Coronary artery (tissue), 2 donors: Measurements from ENCODE around the gene TUBAL3.
A peak's percentile ranks its signal among the peaks of the same experiment; 100 is the strongest.

Source experiments
- DNase-seq: peaks from one replicate; pipeline ENCODE4 v3.0.0-alpha.2; 2017; ENCODE audit warnings: low spot score
- H3K27ac ChIP-seq, 2 donors: fragments of 200-600 bp; sonication (generic); one replicate each; pipeline ENCODE4 v1.5.1; 2016 to 2019
- H3K4me3 ChIP-seq: fragments of 200-600 bp; sonication (generic); 2 replicates; pipeline ENCODE4 v1.5.1; 2016; ENCODE audit warnings: mild to moderate bottlenecking, moderate library complexity
- TF ChIP-seq, protein P1 (sequence below): fragments of 200-600 bp; sonication (generic); IDR thresholded peaks from one replicate; pipeline ENCODE4 v1.5.1; 2019; ENCODE audit warnings: antibody characterized with exemption

TUBAL3 gene

DNA sequence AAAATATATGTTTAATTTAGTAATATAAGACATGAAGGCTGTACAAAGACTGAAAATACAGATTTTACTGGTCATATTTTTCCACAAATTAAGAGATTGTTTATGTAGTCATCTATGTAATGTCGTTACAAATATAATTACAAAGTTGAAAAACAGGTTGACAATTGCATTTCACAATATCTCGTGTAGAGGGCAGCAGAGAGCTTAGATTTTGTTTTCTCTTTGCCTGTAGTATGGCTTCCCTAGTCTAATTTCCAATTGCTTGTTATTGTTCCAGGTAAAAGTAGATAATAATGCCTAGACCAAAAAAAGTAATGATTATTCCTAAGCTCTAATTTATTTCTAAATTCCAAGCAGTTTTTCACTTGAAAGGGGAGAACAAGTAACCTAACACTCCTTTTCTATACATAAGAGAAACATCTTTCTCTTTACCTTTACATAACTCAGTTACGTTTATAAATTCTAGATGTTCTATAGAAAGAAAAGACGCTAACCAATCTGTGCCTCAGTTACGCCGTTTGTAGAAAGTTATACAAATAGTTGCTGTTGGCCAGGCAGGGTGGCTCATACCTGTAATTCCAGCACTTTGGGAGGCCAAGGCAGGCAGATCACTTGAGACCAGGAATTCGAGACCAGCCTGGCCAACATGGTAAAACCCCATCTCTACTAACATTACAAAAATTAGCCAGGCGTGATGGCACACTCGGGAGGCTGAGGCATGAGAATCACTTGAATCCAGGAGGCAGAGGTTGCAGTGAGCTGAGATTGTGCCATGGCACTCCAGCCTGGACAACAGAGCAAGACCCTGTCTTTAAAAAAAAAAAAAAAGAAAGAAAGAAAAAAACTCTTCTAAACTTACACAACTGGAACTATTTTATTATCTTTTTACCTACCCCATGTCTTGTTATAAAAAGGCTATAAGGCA is 37.7 kb upstream of the TUBAL3 start:
- no peak for DNase-seq
- no peak overlapping the region for H3K27ac ChIP-seq
- no peak overlapping the region for H3K4me3 ChIP-seq
- TF ChIP-seq, protein P1, sequence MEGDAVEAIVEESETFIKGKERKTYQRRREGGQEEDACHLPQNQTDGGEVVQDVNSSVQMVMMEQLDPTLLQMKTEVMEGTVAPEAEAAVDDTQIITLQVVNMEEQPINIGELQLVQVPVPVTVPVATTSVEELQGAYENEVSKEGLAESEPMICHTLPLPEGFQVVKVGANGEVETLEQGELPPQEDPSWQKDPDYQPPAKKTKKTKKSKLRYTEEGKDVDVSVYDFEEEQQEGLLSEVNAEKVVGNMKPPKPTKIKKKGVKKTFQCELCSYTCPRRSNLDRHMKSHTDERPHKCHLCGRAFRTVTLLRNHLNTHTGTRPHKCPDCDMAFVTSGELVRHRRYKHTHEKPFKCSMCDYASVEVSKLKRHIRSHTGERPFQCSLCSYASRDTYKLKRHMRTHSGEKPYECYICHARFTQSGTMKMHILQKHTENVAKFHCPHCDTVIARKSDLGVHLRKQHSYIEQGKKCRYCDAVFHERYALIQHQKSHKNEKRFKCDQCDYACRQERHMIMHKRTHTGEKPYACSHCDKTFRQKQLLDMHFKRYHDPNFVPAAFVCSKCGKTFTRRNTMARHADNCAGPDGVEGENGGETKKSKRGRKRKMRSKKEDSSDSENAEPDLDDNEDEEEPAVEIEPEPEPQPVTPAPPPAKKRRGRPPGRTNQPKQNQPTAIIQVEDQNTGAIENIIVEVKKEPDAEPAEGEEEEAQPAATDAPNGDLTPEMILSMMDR: peak; percentile 46

DNA sequence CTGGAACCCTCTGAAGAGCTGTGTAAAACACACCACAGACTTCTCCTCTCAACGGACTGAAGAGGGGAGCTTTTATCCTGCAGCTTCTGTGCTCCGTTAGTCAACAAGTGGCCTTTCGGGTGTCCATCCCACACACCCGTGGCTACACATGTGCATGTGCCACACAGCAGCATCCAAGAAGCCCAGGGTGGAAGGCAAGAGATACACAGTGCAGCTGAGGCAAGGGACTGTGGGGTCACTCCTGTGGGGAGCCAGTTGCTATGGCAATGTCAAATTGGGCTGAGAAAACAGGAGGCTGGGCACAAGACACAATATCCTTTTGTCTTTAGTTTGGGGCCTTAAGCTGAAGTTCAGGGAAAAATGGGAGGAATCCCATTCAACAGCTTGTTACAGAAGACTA is 36.5 kb upstream of the TUBAL3 start:
- no peak overlapping the region for H3K27ac ChIP-seq
- no peak overlapping the region for H3K4me3 ChIP-seq
- DNase-seq: no peak
- TF ChIP-seq, protein P1: no peak

DNA sequence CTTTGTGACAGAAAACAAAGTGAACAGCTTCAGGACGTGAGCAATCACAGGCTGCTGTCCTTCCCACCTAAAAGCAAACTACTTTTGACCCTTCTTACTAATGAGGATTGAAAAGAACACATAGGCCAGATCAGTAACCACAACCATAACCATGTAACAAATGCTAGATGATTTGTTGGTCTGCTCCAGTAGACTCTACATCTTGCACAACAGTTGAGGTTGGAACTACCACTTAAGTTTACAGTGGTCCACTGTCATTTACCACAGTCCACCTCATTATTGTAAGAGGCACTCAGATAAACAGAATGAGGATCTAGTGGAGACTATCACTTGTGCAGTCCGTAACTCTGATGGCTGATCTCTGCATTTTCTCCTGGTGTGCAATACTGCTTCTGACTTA is 35.6 kb upstream of the TUBAL3 start:
- TF ChIP-seq, protein P1: no peak
- Histone ChIP-seq H3K27ac (no peak overlapping the region), H3K4me3 (no peak overlapping the region)
- DNase-seq: no peak

DNA sequence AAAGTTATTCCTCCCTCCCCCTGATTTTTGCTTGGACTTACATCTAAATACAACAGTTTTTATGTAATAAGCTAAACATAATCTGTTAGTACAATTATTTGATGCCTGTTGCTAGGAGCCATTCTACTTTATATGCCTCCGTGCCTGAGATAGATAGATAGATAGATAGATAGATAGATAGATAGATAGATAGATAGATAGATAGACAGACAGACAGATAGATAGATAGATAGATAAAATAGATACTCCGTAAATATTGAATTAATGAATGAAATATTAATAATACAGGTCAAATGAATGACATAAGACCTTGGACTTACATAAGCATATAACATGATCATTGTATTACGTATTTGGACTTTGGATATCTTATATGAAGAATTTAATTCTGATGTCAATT is 30.7 kb upstream of the TUBAL3 start:
- TF ChIP-seq, protein P1: no peak
- no peak overlapping the region for H3K4me3 ChIP-seq
- H3K27ac ChIP-seq: peak overlapping the region in 1 of 2 donors; percentile 21
- no peak for DNase-seq

DNA sequence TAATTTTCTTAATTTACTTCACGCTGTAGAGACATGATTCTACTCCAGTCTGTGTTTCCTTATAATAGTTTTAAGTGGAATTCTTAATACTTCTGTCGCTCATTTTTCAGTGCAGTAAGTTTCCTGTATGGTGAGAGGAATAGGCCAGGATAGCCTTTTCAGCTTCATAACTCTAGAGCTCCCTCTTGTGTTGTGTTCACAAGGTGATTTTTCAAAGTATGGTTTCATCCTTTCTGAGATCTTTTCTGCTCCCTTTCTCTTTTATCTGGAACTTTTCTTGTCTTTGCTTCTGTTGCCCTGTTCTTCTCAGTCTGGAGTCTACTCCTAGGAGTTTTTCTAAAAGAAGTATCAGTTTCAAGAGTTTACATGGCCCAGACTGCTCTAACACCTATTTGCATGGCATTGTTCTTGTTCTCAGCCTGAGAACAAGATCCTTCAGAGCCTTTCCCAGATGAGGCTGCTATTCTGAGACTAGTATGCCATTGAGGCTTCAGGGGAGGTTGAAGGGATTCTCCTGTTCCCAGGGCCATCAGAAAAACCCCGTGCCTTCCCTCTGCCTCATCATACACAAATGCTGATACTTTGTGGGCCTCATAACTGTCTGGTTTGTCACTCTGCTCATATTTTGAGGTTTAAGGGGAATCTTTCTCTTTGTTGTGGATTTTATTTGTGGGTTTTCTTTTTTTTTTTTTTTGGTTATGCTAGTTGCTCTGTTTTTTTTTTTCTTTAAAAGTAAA is 29.6 kb upstream of the TUBAL3 start:
- peak overlapping the region in 1 of 2 donors; percentile 71 for H3K27ac ChIP-seq
- no peak overlapping the region for H3K4me3 ChIP-seq
- TF ChIP-seq, protein P1: peak; percentile 43
- no peak for DNase-seq

DNA sequence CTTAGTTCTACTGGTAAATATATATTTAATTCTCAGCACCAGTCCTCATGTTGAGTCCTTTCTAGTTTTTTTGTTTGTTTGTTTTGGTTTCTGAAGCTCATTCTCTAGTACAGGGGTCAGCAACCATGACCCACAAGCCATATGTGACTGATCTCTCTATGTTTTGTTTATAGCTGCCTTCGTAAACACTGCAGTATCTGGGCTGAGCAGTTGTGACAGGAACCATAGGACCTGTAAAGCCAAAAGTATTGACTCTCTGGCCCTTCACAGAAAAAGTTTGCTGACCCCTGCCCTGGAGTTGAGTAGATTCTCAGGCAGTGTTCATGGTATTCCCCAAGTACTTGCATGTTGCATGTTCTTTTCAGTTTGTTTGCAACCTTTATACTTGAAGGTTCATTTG is 28.6 kb upstream of the TUBAL3 start:
- no peak overlapping the region for H3K27ac ChIP-seq
- no peak for DNase-seq
- TF ChIP-seq, protein P1: no peak
- H3K4me3 ChIP-seq: no peak overlapping the region
